Measurements from ENCODE around the gene VAV2.

VAV2 gene

GRCh38 chr9:133815781-133816180 is 176.3 kb downstream of the VAV2 start:
- H3K27me3 ChIP-seq (replicated peaks in 2 of 5; ENCODE audit: control insufficient read depth in 4 of 5, insufficient read depth in 5 of 5, low read length in 4 of 5), result no peaks in the 10 kb centered on the region
- POLR2A ChIA-PET, result no interaction called here
- no peak for DNase-seq
- H3K27ac ChIP-seq (ENCODE audit: insufficient read depth in 1 of 2, low read depth in 1 of 2, low read length in 2 of 2, poor library complexity in 1 of 2, severe bottlenecking in 2 of 2), result no peak overlapping the region
- no peaks in the 10 kb centered on the region for H3K9me3 ChIP-seq (ENCODE audit: control extremely low read depth in 1 of 5, control insufficient read depth in 4 of 5, insufficient read depth in 2 of 5, low read depth in 1 of 5, low read length in 4 of 5)
- WGBS (ENCODE audit: insufficient coverage), result 100% methylated on average over 9 of the region's 9 CpGs
- no peak overlapping the region for H3K4me3 ChIP-seq (ENCODE audit: control insufficient read depth in 1 of 7, extremely low read depth in 1 of 7, insufficient read depth in 4 of 7, low read depth in 2 of 7, low read length in 6 of 7)
- CTCF ChIA-PET, result interaction anchor here (1.1 to 1.5 kb wide), 3 partner anchors 10 to 33 kb away, joined by 3 to 4 read pairs (median 3); no protein-coding TSS in a partner anchor
- H3K36me3 ChIP-seq (ENCODE audit: control insufficient read depth in 4 of 4, insufficient read depth in 4 of 4, low read length in 3 of 4), result no peaks in the 10 kb centered on the region
- no peaks in the 10 kb centered on the region for H3K4me1 ChIP-seq (ENCODE audit: control extremely low read depth in 1 of 4, control insufficient read depth in 4 of 4, insufficient read depth in 4 of 4, low read length in 3 of 4)

GRCh38 chr9:133814586-133815208 is 177.4 kb downstream of the VAV2 start:
- WGBS (ENCODE audit: insufficient coverage), result 96% methylated on average over 25 of the region's 25 CpGs
- Histone ChIP-seq H3K27ac (ENCODE audit: insufficient read depth in 1 of 2, low read depth in 1 of 2, low read length in 2 of 2, poor library complexity in 1 of 2, severe bottlenecking in 2 of 2) (no peak overlapping the region), H3K36me3 (ENCODE audit: control insufficient read depth in 4 of 4, insufficient read depth in 4 of 4, low read length in 3 of 4) (no peaks in the 10 kb centered on the region), H3K4me1 (ENCODE audit: control extremely low read depth in 1 of 4, control insufficient read depth in 4 of 4, insufficient read depth in 4 of 4, low read length in 3 of 4) (no peaks in the 10 kb centered on the region), H3K4me3 (ENCODE audit: control insufficient read depth in 1 of 7, extremely low read depth in 1 of 7, insufficient read depth in 4 of 7, low read depth in 2 of 7, low read length in 6 of 7) (no peak overlapping the region), H3K9me3 (ENCODE audit: control extremely low read depth in 1 of 5, control insufficient read depth in 4 of 5, insufficient read depth in 2 of 5, low read depth in 1 of 5, low read length in 4 of 5) (no peaks in the 10 kb centered on the region), H3K27me3 (replicated peaks in 2 of 5; ENCODE audit: control insufficient read depth in 4 of 5, insufficient read depth in 5 of 5, low read length in 4 of 5) (no peaks in the 10 kb centered on the region)
- ChIA-PET POLR2A (no interaction called here), CTCF (interaction anchor here (1.5 kb wide), 1 partner anchor 19 kb away, joined by 3 read pairs; no protein-coding TSS in a partner anchor)
- no peak for DNase-seq

GRCh38 chr9:133813749-133814585 is 178.2 kb downstream of the VAV2 start:
- Histone ChIP-seq H3K36me3 (ENCODE audit: control insufficient read depth in 4 of 4, insufficient read depth in 4 of 4, low read length in 3 of 4) (no peaks in the 10 kb centered on the region), H3K27ac (ENCODE audit: insufficient read depth in 1 of 2, low read depth in 1 of 2, low read length in 2 of 2, poor library complexity in 1 of 2, severe bottlenecking in 2 of 2) (no peak overlapping the region), H3K27me3 (replicated peaks in 2 of 5; ENCODE audit: control insufficient read depth in 4 of 5, insufficient read depth in 5 of 5, low read length in 4 of 5) (no peaks in the 10 kb centered on the region), H3K4me1 (ENCODE audit: control extremely low read depth in 1 of 4, control insufficient read depth in 4 of 4, insufficient read depth in 4 of 4, low read length in 3 of 4) (no peaks in the 10 kb centered on the region), H3K4me3 (ENCODE audit: control insufficient read depth in 1 of 7, extremely low read depth in 1 of 7, insufficient read depth in 4 of 7, low read depth in 2 of 7, low read length in 6 of 7) (no peak overlapping the region), H3K9me3 (ENCODE audit: control extremely low read depth in 1 of 5, control insufficient read depth in 4 of 5, insufficient read depth in 2 of 5, low read depth in 1 of 5, low read length in 4 of 5) (no peaks in the 10 kb centered on the region)
- ChIA-PET POLR2A (no interaction called here), CTCF (no interaction called here)
- WGBS (ENCODE audit: insufficient coverage), result 93% methylated on average over 23 of the region's 29 CpGs
- no peak for DNase-seq

DNA sequence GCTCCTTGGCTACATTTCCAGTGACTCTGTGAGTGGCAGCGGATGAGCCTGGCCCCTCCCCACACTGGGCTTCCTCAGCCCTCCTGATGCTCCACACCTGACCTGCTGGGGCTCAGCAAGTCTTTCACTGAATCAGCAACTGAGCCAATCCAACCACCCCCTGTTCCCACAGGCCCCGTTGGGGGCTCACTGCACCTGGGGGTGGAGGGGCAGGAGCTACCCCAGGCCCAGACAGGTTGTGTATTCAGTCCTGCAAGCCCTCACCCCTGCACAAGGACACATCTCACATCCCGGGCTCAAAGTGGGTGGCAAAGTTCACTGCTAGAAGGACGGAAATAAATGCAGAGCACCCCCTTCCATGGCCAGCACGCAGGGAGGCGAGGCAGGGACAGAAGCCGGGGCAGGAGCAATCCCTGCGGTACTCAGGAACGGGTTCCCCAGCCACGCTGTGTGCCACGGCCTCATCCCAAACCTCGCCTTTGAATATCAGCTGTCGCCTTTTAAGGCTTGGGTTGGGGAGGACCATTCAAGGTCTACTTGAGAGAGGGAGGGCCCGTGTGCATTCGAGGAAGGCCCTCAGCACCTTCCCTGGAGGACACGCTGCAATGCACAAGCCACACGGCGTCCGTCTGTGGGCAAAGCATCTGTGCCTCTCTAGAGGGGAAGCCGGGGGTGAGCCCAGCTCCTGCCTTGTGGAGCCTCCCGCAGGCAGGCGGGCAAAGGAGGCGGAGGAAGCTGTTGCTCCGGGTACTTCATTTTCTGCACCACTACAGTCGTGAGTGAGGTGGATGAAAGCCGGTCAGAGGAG is 179.0 kb downstream of the VAV2 start:
- Histone ChIP-seq H3K4me1 (ENCODE audit: control extremely low read depth in 1 of 4, control insufficient read depth in 4 of 4, insufficient read depth in 4 of 4, low read length in 3 of 4) (no peaks in the 10 kb centered on the region), H3K36me3 (ENCODE audit: control insufficient read depth in 4 of 4, insufficient read depth in 4 of 4, low read length in 3 of 4) (no peaks in the 10 kb centered on the region), H3K27me3 (replicated peaks in 2 of 5; ENCODE audit: control insufficient read depth in 4 of 5, insufficient read depth in 5 of 5, low read length in 4 of 5) (no peaks in the 10 kb centered on the region), H3K9me3 (ENCODE audit: control extremely low read depth in 1 of 5, control insufficient read depth in 4 of 5, insufficient read depth in 2 of 5, low read depth in 1 of 5, low read length in 4 of 5) (no peaks in the 10 kb centered on the region), H3K4me3 (ENCODE audit: control insufficient read depth in 1 of 7, extremely low read depth in 1 of 7, insufficient read depth in 4 of 7, low read depth in 2 of 7, low read length in 6 of 7) (no peak overlapping the region), H3K27ac (ENCODE audit: insufficient read depth in 1 of 2, low read depth in 1 of 2, low read length in 2 of 2, poor library complexity in 1 of 2, severe bottlenecking in 2 of 2) (no peak overlapping the region)
- 98% methylated on average over 24 of the region's 26 CpGs for WGBS (ENCODE audit: insufficient coverage)
- ChIA-PET POLR2A (no interaction called here), CTCF (no interaction called here)
- no peak for DNase-seq

DNA sequence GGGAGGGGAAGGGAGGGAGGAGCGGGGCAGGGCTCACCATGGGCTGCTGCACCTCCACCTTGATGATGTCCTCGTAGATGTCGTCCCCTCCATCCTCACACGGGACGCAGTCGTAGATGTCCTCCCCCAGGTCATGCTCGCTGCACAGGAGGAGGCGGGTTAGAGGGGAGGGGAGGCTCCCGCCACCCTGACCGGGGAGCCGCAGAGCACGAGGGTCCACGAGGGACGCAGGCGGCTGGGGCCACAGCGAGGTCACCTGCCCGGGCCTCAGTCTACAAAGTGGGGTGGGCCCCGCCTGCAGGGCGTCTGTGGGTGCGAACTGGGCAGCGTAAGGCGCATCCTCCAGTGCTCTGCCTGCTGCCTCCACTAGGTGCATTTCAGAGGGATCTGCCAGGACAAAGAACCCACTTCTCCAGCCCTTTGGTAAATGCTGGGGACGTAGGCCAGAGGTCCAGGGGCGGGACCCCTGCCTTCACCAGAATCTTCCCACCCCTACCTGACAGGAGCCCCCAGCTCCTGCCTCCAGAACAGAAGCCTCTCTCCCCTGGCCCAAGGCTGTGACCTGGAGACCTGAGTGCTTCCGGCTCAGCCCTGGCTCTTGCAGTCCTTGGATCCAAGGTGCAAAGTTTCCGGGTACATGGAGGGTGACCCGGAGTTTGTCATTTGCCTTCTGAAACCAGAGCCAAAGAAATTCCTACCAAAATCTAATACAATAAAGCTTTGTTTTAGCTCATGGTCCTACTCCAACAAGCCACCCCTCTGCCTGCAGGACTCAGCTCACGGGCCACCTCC is 179.9 kb downstream of the VAV2 start:
- Histone ChIP-seq H3K36me3 (ENCODE audit: control insufficient read depth in 4 of 4, insufficient read depth in 4 of 4, low read length in 3 of 4) (no peaks in the 10 kb centered on the region), H3K9me3 (ENCODE audit: control extremely low read depth in 1 of 5, control insufficient read depth in 4 of 5, insufficient read depth in 2 of 5, low read depth in 1 of 5, low read length in 4 of 5) (no peaks in the 10 kb centered on the region), H3K4me3 (ENCODE audit: control insufficient read depth in 1 of 7, extremely low read depth in 1 of 7, insufficient read depth in 4 of 7, low read depth in 2 of 7, low read length in 6 of 7) (no peak overlapping the region), H3K27me3 (replicated peaks in 2 of 5; ENCODE audit: control insufficient read depth in 4 of 5, insufficient read depth in 5 of 5, low read length in 4 of 5) (no peaks in the 10 kb centered on the region), H3K27ac (ENCODE audit: insufficient read depth in 1 of 2, low read depth in 1 of 2, low read length in 2 of 2, poor library complexity in 1 of 2, severe bottlenecking in 2 of 2) (no peak overlapping the region), H3K4me1 (ENCODE audit: control extremely low read depth in 1 of 4, control insufficient read depth in 4 of 4, insufficient read depth in 4 of 4, low read length in 3 of 4) (no peaks in the 10 kb centered on the region)
- WGBS (ENCODE audit: insufficient coverage), result 96% methylated on average over 17 of the region's 28 CpGs
- CTCF ChIA-PET, result no interaction called here
- POLR2A ChIA-PET, result no interaction called here
- no peak for DNase-seq

DNA sequence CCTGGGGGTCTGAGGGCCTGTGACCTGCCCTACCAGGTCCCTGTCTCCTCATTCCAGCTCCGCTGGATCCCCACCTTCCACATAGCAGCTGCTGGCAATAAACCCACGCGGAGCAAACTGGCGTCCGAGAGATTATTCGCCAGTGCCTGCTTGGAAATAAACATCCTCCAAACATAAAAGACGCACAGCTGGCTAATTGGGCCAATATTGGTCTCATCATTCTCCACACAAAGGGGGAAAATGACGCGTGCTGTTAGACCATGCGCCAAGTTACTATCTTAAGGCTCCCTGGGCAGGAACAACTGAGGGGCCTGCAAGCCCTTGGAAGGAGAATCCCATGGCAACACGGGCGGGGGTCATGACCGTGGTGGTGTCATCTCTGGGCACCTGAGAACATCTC is 180.7 kb downstream of the VAV2 start:
- 98% methylated on average over 13 of the region's 13 CpGs for WGBS (ENCODE audit: insufficient coverage)

More for the DNA sequence above, 180.7 kb downstream of the VAV2 start:
- Histone ChIP-seq H3K4me1 (ENCODE audit: control extremely low read depth in 1 of 4, control insufficient read depth in 4 of 4, insufficient read depth in 4 of 4, low read length in 3 of 4) (no peaks in the 10 kb centered on the region), H3K27ac (ENCODE audit: insufficient read depth in 1 of 2, low read depth in 1 of 2, low read length in 2 of 2, poor library complexity in 1 of 2, severe bottlenecking in 2 of 2) (no peak overlapping the region), H3K27me3 (replicated peaks in 2 of 5; ENCODE audit: control insufficient read depth in 4 of 5, insufficient read depth in 5 of 5, low read length in 4 of 5) (no peaks in the 10 kb centered on the region), H3K36me3 (ENCODE audit: control insufficient read depth in 4 of 4, insufficient read depth in 4 of 4, low read length in 3 of 4) (no peaks in the 10 kb centered on the region), H3K9me3 (ENCODE audit: control extremely low read depth in 1 of 5, control insufficient read depth in 4 of 5, insufficient read depth in 2 of 5, low read depth in 1 of 5, low read length in 4 of 5) (no peaks in the 10 kb centered on the region), H3K4me3 (ENCODE audit: control insufficient read depth in 1 of 7, extremely low read depth in 1 of 7, insufficient read depth in 4 of 7, low read depth in 2 of 7, low read length in 6 of 7) (no peak overlapping the region)
- DNase-seq, result no peak
- POLR2A ChIA-PET, result no interaction called here
- CTCF ChIA-PET, result no interaction called here

Measured in common myeloid progenitor, CD34-positive (primary cell).